Bronchial smooth muscle cell (primary cell): ENCODE measurements around the gene HS6ST3. TPM values are rescaled to one million over a fixed set of nuclear protein-coding genes. Genes with fewer than 3 reads are reported as not detected.

Experiments used
- total RNA-seq: library from RNA; depleted of rRNA; stranded (reverse); fragments of >200 nt; gene quantifications from 2 replicates; pipeline ENCODE4 v1.2.1, GENCODE V29; 2014

The HS6ST3 gene
- under 0.01 TPM in 2 replicates for total RNA-seq

DNA sequence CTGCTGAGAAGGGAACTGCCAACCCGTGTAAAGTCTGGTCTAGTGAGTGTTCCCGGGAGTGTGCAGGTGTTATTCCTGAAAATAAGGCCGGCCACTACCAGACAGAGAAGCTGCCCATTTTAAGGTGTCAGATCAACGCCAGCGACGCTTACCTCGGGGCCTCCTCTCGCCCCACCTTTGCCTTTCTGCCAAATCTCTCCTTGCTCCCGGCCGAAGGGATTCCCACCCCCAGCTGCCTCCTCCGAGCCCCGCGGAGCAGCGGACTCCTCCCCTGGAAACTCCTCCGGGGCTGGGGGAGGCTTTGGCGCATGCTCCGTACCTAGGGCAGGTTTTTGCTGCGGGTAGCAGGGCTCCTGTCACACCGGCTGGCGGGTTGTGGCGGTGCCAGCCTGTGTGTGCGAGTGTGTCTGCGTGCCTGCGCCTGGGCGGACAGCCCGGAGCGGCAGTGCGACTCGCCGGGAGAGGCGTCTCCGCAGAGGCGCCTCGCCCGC is at the start of gene HS6ST3:
HS6ST3 (plus strand) TSS at position 359 of the 491 bp plus-strand sequence.

DNA sequence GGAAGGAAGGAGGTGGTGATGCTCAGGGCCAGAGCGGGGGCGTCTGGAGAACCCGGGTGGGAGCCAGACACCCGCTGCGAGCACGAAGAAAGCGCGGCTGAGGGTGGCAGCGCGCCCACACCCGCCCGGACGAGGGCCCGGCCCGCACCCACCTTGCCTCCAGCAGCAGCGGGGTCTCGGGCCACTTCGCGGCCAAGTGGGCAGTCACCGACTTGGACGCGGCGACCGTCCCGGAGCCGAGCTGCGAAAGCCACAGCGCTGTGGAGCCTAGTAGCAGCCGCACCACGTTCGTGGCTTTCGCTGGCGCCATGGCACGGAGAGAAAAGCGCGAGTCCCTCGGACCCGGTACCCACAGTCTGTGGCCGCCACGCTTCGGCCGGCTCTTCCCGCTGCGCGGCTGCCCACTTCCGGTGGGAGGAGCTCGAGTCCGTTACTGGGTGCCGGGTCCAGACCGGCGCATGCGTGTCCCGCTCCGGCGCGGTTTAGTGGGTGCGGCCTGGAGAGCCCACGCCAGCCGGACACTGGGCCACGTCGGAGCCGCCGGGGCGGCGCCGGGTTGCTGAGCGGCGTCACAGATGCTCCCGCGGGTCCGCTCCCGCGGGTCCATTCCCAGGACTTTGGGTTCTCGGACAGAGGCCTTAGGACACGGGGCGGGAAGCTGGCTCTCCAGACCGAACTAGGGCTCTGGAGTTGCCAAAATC is 36.8 kb upstream of the HS6ST3 start, which contains the start of gene UGGT2:
UGGT2 (minus strand) TSS at position 399 of the 701 bp plus-strand sequence; CDS start at position 310, 89 bp downstream.

Other genes starting within 250 kb of the HS6ST3 start
- gene UGGT2, start 36.7 kb upstream of the HS6ST3 start, total RNA-seq: 27.0 and 41.5 TPM in 2 replicates